Measurements from ENCODE around the gene ZNF469. TPM values are rescaled to one million over a fixed set of nuclear protein-coding genes. Genes with fewer than 3 reads are reported as not detected.

ZNF469 gene
- total and polyA plus RNA-seq, 2 donors (not counting 3 experiments of a cell fraction or from before 2014, with no cell fraction given): 0.90 to 5.7 TPM

GRCh38 chr16:88338896-88339295, 43.9 kb upstream of the ZNF469 start:
- H3K9me3 ChIP-seq (replicated peaks; ENCODE audit: control insufficient read depth, insufficient read depth, low read length): no peaks in the 10 kb centered on the region
- H3K27ac ChIP-seq (ENCODE audit: insufficient read depth, low read depth, low read length): no peak overlapping the region
- ChIA-PET POLR2A (no interaction called here), CTCF (no interaction called here)
- H3K36me3 ChIP-seq (ENCODE audit: control insufficient read depth in 2 of 2, extremely low read depth in 1 of 2, insufficient read depth in 2 of 2, low read length in 2 of 2): no peaks in the 10 kb centered on the region
- no peaks in the 10 kb centered on the region for H3K4me1 ChIP-seq (ENCODE audit: control insufficient read depth, extremely low read depth, insufficient read depth, low read length)
- no peaks in the 10 kb centered on the region for H3K27me3 ChIP-seq (ENCODE audit: control insufficient read depth in 2 of 2, insufficient read depth in 2 of 2, low read length in 2 of 2)
- dilution Hi-C loops (cut with MboI; ENCODE audit: extremely low pct_ligation_motif_present, low sequenced_read_pairs): no loop called here
- FAIRE-seq: no peak
- no peaks in the 10 kb centered on the region for H3K79me2 ChIP-seq (ENCODE audit: control insufficient read depth, insufficient read depth, low read length)
- DNase-seq (ENCODE audit: low read depth, low spot score): no peak
- H3K4me2 ChIP-seq (ENCODE audit: insufficient read depth, low read length): no peak overlapping the region
- H3K9me1 ChIP-seq (replicated peaks; ENCODE audit: control insufficient read depth, extremely low read depth, insufficient read depth, low read length): no peaks in the 10 kb centered on the region
- no peaks in the 10 kb centered on the region for H4K20me1 ChIP-seq (replicated peaks; ENCODE audit: control insufficient read depth, extremely low read depth, insufficient read depth, low read length)
- intact Hi-C loops (cut with micrococcal nuclease): no loop called here
- no peak overlapping the region for H3K4me3 ChIP-seq (replicated peaks in 1 of 3; ENCODE audit: insufficient read depth in 1 of 3, low read depth in 1 of 3, low read length in 3 of 3)
- no peak overlapping the region for H3K9ac ChIP-seq (replicated peaks; ENCODE audit: extremely low read depth, insufficient read depth, low read length)
- H2AFZ ChIP-seq (ENCODE audit: low read depth, low read length): no peak overlapping the region
- BruUV-seq (replicated peaks): no TSS peak
- TF ChIP-seq MAX (IDR thresholded peaks at IDR 0.05; ENCODE audit: insufficient read depth, insufficient read length) (no peak), FOS (IDR thresholded peaks at IDR 0.05; ENCODE audit: borderline replicate concordance, insufficient read depth, low read length) (no peak), POLR2AphosphoS5 (IDR thresholded peaks at IDR 0.05; ENCODE audit: insufficient read depth, low read depth, low read length) (no peak), JUN (IDR thresholded peaks at IDR 0.05; ENCODE audit: borderline replicate concordance, insufficient read depth, insufficient read length, low read depth) (no peak), GATA2 (IDR thresholded peaks at IDR 0.05; ENCODE audit: insufficient read depth, insufficient read length, low read depth, low read length) (no peak), EZH2 (IDR thresholded peaks at IDR 0.05; ENCODE audit: borderline replicate concordance, low read depth, low read length, severe bottlenecking) (no peak), CTCF (IDR thresholded peaks at IDR 0.05; ENCODE audit: extremely low read depth in 1 of 2, insufficient read depth in 1 of 2, low read depth in 1 of 2, low read length in 2 of 2) (no peak), POLR2A (IDR thresholded peaks at IDR 0.05; ENCODE audit: low read depth, low read length) (no peak), MYC (IDR thresholded peaks at IDR 0.05; ENCODE audit: low read depth, low read length) (no peak)
